ENCODE data around the gene CYP27C1.

DNA sequence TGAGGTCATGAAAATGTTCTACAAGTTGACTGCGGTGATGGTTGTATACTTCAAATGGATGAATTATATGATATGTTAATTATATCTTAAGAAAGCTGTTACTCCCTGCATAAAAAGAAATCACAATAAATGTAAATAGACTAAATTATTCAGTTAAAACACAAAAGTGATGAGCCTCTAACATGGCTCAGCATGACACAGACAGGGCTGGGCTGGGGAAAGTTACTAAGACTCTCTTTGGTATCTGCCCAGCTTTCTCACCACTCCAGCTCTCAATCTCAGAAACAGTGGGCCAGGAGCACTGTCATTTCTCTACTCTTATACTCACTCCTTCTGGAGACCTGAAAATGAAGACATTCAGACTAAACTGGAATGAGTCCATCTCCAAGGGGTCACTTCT lies 3.5 kb downstream of the CYP27C1 start:
- TF ChIP-seq, protein P1, sequence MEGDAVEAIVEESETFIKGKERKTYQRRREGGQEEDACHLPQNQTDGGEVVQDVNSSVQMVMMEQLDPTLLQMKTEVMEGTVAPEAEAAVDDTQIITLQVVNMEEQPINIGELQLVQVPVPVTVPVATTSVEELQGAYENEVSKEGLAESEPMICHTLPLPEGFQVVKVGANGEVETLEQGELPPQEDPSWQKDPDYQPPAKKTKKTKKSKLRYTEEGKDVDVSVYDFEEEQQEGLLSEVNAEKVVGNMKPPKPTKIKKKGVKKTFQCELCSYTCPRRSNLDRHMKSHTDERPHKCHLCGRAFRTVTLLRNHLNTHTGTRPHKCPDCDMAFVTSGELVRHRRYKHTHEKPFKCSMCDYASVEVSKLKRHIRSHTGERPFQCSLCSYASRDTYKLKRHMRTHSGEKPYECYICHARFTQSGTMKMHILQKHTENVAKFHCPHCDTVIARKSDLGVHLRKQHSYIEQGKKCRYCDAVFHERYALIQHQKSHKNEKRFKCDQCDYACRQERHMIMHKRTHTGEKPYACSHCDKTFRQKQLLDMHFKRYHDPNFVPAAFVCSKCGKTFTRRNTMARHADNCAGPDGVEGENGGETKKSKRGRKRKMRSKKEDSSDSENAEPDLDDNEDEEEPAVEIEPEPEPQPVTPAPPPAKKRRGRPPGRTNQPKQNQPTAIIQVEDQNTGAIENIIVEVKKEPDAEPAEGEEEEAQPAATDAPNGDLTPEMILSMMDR (IDR thresholded peaks at IDR 0.05), result no peak
- TF ChIP-seq POLR2A (IDR thresholded peaks at IDR 0.05) (no peak), POLR2AphosphoS5 (IDR thresholded peaks at IDR 0.05) (no peak), EP300 (IDR thresholded peaks at IDR 0.05; ENCODE audit: low read depth) (no peak)
